Measurements from ENCODE around the gene TPO.

DNA sequence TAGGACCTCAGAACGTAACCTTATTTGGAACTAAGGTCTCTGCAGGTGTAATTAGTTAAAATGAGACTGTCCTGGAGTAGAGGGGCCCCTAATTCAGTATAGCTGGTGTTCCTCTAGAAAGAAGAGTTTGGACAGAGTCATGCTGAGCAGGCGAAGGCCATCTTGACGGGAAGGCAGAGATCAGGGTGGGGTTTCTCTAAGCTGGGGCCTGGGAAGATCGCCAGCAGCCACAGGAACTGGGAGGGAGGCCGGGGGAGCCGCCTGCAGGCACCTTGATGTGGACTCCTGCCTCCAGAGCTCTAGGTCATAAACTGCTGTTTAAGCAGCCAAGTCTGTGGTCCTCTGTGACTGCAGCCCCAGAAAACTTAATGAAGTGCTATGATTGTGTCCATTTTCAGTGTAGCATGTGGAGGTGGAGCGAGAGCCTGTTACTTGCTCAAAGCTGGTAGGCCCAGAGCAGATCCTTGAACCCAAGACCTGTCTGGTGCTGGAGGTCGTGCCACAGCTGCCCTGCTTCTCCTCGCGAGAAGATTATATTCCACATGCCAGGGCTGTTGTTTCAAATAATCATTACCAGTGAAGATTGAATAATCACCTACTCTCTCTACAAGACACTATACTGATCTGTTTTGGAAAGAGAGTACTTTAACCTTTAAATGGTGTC, 105.7 kb downstream of the TPO start:
- TF ChIP-seq POLR2A (IDR thresholded peaks at IDR 0.05) (no peak), EP300 (IDR thresholded peaks at IDR 0.05) (no peak)
